ENCODE measurements around the gene OR10P1. TPM values are rescaled to one million over a fixed set of nuclear protein-coding genes. Genes with fewer than 3 reads are reported as not detected.
A peak's percentile ranks its signal among the peaks of the same experiment; 100 is the strongest.
"Not testable (repeated sequence)": the region's sequence is repeated elsewhere in the genome, so short reads cannot be mapped to it uniquely, and the experiment has no call there.

OR10P1 gene
- total RNA-seq, 1 donor from 2014 or later, result not detected

DNA sequence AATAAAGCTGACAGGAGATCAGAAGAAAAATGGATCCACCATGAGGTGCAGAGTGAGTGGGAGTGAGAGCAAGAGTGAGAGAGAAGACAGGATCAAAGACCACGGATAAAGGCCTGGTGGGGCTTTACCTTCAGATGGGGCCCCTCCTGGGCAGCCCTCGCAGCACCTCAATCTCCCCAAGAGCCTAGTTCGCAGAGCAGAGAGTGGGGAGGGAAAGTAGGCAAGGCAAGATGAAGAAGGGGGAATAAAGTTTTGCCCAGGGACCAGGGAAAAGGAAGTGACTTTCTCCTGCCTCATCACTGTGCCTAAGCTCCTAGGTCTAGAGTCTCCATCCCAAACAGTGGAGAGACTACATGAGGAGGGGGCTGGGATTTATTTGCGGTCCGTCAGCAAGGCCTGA lies 10.3 kb downstream of the OR10P1 start:
- DNase-seq (no peak), ATAC-seq (no peak)
- intact Hi-C loops (cut with micrococcal nuclease), result no loop called here

DNA sequence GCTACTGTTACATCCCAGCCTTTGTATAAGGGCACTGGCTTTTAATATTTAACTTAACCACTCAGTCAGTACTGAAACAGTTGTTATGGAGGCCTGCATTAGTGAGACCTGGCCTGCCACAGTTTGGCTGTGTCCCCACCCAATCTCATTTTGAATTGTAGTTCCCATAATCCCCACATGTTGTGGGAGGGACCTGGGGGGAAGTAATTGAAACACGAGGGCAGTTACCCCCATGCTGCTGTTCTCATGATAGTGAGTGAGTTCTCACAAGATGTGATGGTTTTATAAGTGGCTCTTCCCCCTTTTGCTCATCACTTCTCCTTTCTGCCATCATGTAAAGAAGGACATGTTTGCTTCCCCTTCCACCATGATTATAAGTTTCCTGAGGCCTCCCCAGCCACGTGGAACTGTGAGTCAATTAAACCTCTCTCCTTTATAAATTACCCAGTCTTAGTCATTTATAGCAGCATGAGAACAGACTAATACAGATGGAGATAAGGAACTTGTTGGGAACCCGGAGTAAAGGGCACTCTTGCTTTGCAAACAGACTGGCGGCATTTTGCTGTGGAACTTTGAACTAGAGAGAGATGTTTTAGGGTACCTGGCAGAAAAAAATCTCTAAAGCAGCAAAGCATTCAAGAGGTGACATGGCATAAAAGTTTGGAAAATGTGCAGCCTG lies 14.1 kb downstream of the OR10P1 start:
- DNase-seq; ATAC-seq; intact Hi-C loops (cut with micrococcal nuclease): not testable (repeated sequence)

- intact Hi-C loops (cut with micrococcal nuclease), result no loop called here
- DNase-seq (no peak), ATAC-seq (no peak)
Measured at GRCh38 chr12:55651299-55651683, 14.6 kb downstream of the OR10P1 start.

GRCh38 chr12:55652352-55652751 lies 15.7 kb downstream of the OR10P1 start:
- no peak for ATAC-seq
- intact Hi-C loops (cut with micrococcal nuclease), result no loop called here

DNA sequence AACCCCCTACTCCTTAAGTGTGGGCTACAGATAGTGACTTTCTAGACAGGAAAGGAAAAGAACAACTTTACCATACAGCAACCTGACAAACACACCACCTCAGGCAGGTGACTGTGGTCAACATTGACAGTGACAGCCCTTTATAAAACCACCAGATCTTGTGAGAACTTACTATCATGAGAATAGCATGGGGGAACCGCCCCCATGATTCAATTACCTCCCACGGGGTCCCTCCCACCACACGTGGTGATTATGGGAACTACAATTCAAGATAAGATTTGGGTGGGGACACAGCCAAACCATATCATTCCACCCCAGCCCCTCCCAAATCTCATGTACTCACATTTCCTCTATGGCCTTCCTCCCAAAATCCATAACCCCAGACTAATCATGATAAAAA lies 16.3 kb downstream of the OR10P1 start:
- intact Hi-C loops (cut with micrococcal nuclease), result no loop called here
- no peak for DNase-seq
- ATAC-seq, result no peak

More at GRCh38 chr12:55652352-55652751, 15.7 kb downstream of the OR10P1 start:
- DNase-seq, result no peak

- ATAC-seq (no peak), DNase-seq (no peak)
- intact Hi-C loops (cut with micrococcal nuclease), result no loop called here
Measured at GRCh38 chr12:55654511-55655214, 18.0 kb downstream of the OR10P1 start.

DNA sequence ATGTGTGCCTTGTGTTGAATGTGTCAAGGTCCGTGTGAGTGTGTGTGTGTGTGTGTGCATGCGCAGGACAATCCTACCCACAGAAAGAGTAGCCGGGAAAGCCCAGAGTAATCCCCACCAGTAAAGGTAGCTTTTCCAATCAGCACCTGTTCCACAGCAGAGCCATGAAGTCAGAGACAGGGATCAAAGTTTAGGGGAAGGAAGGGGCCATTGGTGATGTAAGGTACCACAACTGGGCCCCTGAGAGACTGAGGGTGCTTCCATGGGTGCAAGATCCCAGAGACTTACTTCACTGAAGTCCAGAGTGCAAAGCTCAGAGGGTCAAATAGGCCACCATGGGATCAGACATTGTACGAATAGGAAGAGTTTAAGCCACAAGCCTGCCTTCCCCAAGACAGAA lies 20.5 kb downstream of the OR10P1 start:
- intact Hi-C loops (cut with micrococcal nuclease), result no loop called here
- no peak for DNase-seq
- ATAC-seq, result no peak

GRCh38 chr12:55658212-55658611 lies 21.5 kb downstream of the OR10P1 start:
- ATAC-seq (no peak), DNase-seq (no peak)
- intact Hi-C loops (cut with micrococcal nuclease), result no loop called here

DNA sequence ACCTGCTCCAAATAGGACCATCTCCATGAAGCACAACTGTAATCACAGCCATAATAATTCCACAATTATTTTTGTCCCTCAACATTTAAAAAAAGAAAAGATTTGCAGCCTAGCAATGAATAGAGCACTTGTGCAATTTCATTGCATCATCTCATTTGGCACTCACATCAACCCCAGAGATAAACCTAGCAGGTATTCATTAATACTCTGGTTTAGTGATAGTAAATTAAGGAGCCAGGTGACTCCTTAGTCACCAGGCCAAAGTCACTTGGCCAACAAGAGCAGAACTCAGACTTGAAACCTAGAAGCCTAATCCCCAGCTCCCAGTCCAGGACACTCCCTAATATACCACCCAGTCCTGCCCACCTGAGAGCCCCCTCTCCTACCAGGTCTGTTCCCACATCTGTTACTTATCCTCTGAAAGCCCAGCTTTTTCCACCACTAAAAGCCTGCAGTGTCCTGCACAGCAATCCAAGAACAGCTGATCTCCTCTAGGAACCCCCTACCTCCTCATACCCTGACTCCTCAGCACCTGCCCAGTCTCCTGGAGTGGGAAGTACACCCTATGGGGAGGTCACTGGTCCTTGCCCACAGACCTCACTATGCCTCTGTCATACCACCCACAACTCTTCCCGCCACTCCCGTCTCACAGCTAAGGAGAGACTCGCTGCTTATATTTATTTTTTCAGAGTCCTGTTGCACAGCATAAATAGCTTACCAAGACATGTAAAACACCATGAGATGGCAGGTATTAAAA lies 22.1 kb downstream of the OR10P1 start:
- intact Hi-C loops (cut with micrococcal nuclease), result no loop called here
- ATAC-seq (peak; percentile 44), DNase-seq (no peak)

DNA sequence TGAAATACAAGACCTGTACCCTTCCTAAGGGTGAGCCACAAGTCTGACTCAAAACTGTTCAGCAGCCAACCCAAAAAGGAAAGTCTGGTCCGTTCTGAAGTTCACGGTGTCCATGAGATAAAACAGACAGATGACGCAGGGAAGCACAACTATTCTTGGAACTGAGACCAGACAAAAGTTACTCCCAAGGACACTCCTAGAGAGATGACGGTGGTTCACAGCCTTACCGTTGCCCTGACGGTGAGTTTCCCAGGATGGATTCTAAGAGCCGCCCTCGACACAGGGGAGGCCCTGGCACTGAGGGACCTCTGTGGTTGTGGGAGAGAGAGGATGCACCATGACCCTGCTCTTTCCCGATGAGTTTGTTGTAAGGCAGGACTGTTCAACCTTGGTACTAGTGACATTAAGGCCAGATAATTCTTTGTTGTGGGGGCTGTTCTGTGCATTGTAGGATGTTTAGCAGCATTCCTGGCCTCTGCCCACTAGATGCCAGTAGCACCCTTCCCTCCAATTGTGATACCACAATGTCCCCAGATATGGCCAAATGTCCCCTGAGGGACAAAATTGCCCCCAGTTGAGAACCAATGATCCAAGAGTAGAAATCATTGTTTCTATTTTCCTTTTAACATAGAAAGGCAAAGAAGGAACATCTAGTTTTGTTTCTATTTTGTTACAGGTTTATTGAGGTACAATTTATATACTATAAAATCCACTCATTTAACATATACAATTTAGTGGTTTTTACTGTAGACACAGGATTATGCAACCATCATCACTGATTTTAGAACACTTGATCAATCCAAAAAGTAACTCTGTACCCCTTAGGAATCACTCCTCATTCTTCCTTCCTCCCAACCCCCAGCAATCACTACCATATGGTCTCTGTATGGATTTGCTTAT lies 23.0 kb downstream of the OR10P1 start:
- peak; percentile 90 for ATAC-seq
- peak; percentile 52 for DNase-seq
- intact Hi-C loops (cut with micrococcal nuclease), result no loop called here

GRCh38 chr12:55663391-55663790 lies 26.7 kb downstream of the OR10P1 start:
- ATAC-seq, result no peak
- intact Hi-C loops (cut with micrococcal nuclease), result no loop called here
- no peak for DNase-seq

- no peak for DNase-seq
- no peak for ATAC-seq
- intact Hi-C loops (cut with micrococcal nuclease), result no loop called here
Measured at GRCh38 chr12:55664826-55665225, 28.1 kb downstream of the OR10P1 start.

- ATAC-seq, result no peak
- no peak for DNase-seq
- intact Hi-C loops (cut with micrococcal nuclease), result no loop called here
Measured at GRCh38 chr12:55666508-55666907, 29.8 kb downstream of the OR10P1 start.

DNA sequence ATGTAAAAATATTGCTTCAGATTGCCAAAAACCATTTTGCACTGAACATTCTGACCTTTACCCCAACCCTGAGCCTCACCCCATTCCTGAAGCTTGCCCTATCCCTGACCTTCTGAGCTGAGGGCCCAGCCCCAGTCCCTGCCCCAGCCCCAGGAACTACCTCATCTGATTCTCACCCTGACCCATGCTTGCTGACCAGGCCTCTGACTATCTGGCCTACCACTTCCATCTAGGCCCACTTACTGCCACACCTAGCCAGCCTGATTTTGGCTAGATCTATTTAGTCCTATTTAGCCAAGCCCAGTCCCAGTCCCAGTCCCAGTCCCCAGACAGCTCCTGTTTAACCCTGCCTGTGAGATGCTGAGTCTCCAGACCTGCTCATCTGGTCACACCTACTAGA lies 33.6 kb downstream of the OR10P1 start:
- intact Hi-C loops (cut with micrococcal nuclease), result no loop called here
- no peak for DNase-seq
- ATAC-seq, result no peak

DNA sequence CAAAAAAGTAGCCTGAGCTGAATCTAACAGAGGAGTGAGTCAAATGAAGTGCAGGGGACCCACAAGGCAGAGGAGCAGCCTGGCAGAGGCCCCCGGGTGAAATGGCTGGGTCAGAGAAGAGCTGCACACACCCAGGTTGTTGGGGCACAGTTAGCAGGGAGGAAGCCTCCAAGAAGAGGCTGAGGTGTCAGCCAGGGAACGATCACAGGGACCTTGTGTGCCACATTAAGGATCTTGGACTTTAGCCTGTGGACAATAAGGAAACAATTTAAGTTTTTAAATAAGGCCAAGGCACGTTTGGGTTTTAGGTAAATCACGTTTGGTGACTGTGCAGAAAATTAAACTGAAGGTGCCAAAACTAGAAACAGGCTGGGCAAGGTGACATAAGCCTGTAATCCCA lies 35.1 kb downstream of the OR10P1 start:
- intact Hi-C loops (cut with micrococcal nuclease), result no loop called here

GRCh38 chr12:55673638-55674037 lies 36.9 kb downstream of the OR10P1 start:
- peak; percentile 52 for ATAC-seq
- intact Hi-C loops (cut with micrococcal nuclease), result no loop called here
- no peak for DNase-seq

More for the DNA sequence above, 35.1 kb downstream of the OR10P1 start:
- DNase-seq (no peak), ATAC-seq (no peak)

- no peak for DNase-seq
- no peak for ATAC-seq
- intact Hi-C loops (cut with micrococcal nuclease), result no loop called here
Measured at GRCh38 chr12:55675666-55676065, 39.0 kb downstream of the OR10P1 start.

DNA sequence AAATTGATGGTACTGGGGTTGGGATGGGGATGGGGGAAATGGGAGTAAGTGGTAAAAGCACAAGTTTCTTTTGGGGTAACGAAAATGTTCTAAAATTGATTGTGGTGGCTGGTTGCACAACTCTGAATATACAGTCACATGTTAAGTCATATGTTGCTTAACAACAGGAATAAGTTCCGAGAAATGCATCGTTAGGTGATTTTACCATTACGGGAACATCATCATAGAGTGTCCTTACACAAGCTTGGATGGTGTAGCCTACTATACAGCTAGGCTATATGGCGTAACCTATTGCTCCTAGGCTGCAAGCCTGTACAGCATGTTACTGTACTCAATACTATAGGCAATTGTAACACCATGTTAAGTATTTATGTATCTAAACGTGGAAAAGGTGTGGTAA lies 40.0 kb downstream of the OR10P1 start:
- DNase-seq (no peak), ATAC-seq (no peak)
- intact Hi-C loops (cut with micrococcal nuclease), result no loop called here

DNA sequence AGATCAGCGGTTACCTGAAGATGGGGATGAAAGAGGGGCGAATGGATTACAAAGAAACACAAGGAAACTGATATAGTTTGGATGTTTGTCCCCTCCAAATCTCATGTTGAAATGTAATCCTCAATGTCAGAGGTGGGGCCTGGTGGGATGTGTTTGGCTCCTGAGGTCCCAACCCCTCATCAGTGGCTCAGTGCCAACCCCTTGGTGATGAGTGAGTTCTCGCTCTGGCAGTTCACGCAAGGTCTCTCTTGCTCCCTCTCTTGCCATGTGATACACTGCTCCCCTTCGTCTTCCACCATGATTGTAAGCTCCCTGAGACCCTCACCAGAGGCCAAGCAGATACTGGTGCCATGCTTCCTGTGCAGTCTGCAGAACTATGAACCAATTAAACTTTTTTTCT lies 43.0 kb downstream of the OR10P1 start:
- ATAC-seq, result no peak
- intact Hi-C loops (cut with micrococcal nuclease), result no loop called here
- no peak for DNase-seq
